ENCODE results near the gene LGMN.

LGMN gene

GRCh38 chr14:92670643-92671366 lies 77.6 kb downstream of the LGMN start:
- no peak for DNase-seq

DNA sequence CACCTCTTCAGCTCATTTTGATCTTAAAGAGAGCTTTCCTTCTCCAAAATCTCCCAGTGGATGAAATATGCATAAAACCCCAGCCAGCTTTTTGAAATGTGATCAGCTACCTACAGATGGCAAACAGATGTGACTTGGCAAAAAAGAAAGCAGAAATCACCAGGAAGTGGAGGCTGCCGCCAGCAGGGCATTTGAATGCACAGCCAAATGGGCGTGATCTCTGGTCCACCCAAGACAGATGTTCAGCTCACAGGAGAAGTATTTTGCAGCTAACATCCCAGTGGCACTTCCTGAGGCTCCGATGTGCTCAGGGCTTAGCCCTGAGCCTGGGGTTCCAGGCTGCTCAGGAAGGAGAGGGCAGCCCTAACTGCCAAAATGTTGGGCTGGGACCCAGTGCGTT lies 78.3 kb downstream of the LGMN start:
- no peak for DNase-seq

DNA sequence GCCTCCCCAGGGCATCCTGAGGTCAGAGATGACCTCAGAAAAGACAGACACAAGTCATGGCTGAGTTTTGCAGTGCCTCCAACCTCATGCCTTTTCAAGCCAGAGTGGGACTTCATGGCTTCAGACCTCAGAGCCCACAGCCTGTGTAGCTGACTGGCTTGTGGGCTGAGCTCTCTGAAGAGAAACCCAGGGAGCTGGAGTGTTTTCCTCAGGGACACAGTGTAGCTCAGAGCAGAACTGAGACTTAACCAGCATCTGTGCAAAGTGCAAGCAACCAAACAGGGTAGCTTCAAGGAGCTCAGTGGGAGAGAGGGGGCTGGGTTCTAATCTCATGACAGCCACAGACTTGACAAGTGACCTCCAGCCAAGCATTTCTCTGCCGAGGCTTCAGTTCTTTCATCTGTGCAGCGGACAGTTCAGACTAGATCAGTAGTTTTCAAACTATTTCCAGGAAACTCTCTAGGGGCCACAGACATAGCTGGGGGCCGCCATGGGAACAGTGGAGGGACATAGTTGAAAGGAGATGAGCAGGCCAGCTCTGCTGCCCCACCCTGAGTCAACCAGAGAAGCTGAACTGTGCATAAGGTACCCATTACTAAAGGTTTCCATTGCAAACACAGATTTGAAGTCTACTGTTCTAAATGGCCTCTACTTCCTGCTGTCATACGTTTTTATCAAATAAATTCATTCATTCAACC lies 80.0 kb downstream of the LGMN start:
- DNase-seq: no peak

- DNase-seq: no peak
These were observed 82.2 kb downstream of the LGMN start for GRCh38 chr14:92666251-92666650.

DNA sequence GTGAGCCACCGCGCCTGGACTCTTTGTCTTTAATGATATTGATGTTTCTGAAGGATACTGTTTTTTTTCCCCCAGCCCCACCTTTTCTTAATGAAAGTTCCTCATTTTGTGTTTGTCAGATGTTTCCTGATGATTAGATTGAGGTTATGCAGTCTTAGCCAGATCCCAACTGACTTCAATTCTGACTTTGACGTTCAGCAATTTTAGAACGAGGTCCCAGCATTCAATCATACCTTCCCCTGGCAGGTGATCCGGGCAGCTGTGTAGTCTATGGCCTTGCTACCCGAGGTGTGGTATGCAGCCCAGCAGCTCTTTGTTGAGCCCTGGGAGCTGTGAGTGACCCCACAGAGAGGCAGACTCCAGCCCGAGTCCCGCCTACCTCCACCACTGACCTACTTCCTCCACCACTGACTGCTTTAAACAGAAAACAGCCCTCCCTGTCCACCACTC lies 82.7 kb downstream of the LGMN start:
- DNase-seq: no peak

DNA sequence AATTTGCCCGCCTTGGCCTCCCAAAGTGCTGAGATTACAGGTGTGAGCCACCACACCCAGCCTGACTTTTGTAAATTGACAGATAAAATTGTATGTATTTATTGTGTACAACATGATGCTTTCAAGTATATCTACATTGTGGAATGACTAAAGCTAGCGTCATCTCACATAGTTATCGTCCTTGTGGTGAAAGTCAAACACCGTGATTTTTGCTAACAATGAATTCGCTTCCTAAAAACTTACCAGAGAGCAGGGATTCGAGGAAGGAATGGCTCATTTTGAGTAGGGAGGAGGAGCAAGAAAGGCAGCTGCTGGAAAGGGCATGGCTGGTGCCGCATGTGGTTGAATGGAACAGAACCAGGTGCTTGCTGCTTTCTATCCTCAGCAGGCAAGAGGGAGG lies 85.4 kb downstream of the LGMN start:
- DNase-seq: no peak

DNA sequence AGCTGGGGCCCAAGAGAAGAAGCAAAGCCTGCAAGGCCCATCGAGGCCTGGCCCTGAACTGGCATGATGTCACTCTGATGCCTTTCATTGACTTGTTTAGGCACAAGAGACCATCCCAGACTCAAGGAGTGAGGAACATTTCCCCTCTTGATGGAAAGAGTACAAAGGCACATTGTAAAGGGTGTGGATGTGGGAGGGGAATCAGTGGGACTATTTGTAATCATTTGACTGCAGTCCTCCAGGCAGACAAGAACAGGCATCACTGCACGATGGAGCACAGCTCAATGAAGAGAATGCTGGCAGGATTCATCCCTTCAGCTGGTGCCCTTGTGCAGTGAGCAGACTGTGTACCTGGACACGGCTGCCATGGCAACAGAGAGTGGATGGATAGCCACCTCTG lies 87.9 kb downstream of the LGMN start:
- DNase-seq: no peak

DNA sequence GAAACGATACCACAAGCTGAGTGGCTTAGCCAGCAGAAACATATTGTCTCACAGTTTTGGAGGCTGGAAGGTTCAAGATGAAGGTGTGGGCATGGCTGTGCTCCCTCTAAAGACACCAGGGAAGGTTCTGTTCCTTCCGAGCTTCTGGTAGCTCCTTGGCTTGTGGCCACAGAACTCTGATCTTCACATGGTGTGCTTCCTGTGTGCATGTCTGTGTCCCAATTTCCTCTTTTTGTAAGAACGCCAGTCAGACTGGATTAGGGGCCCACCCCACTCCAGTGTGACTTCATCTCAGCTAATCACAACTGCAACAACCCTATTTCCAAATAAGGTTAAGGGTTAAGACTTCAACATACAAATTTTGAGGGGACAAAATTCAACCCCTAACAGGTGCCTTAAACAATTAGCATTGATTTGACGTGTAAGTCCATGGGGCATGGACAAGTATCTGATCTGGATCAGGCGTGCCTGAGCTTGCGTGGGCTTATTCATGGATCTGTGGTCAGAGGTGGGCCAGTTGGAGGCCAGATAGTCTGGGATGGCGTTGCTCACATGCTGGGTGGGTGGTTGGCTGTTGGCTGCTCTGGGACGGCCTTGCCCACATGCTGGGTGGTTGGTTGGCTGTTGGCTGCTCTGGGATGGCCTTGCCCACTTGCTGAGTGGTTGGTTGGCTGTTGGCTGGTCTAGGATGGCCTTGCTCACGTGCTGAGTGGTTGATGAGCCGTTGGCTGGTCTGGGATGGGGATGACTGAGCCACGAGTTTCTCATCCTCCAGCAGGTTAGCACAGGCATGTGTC lies 88.5 kb downstream of the LGMN start:
- no peak for DNase-seq

DNA sequence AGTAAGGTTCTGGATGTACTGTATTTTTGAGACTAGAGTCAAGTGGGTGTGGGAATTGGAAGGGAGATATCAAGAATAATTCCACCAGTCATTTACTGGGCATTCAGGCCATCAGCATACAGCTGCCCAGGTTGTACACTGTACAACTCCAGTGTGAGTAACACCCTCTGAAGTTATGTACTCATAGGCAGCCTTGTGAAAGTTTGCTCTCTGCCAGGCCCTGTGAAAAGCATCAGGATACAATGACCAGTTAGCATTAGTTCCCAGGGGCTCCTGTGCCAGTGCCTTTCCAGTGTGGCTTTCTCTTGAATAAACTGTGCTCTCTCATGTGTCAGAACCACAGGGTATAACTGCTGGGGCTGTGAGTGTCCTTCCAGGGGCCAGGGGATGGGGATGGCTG lies 89.7 kb downstream of the LGMN start:
- DNase-seq: no peak

DNA sequence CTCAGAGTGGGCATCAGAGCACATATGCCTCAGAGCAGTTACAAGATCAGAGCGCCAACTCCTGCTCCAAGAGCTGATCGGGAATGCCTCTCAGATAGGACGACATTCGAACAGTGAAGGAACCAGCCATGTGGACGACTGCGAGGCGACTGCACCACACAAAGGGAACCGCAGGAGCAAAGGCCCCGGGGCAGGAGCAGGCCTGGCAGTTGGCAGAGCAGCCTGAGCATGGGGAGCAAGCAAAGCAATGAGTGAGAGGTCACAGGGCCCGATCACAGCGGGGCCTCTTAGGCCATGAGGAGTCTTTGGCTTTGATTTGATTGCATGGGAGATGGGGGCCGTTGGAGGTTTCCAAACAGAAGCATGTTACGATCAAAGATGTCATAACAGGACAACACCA lies 90.3 kb downstream of the LGMN start:
- no peak for DNase-seq

DNA sequence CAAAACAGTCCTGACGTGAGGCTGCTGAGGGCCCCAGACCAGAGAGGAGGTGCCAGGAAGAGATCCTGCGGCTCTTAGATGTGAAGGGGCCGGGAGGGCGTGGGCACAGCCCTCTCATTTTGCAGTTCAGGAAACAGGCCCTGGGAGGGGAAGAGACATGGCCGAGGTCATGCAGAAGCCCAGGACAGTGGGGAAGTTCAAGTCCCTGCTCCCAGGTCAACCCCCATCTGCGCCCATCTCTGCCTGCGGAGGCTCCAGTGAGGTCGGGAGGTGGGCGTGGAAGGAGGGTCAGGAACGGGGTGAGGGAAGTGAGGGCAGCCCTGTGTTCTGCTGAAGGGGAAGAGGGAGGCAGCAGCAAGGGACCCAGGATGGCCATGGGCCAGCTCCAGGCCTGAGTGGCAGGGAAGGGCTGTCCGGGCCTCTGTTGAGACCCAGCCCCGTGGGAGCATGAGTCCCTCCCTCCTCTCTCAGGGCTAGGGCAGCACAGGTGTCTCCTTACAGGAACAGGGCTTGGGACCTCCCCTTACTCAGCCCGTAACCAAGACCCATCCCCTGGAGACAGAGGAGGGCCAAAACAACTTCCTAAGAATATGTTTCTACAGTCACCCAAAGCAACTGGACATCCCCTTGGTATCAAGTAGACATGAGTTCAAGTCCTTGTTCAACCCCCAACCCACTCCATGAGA lies 90.8 kb downstream of the LGMN start:
- no peak for DNase-seq

DNA sequence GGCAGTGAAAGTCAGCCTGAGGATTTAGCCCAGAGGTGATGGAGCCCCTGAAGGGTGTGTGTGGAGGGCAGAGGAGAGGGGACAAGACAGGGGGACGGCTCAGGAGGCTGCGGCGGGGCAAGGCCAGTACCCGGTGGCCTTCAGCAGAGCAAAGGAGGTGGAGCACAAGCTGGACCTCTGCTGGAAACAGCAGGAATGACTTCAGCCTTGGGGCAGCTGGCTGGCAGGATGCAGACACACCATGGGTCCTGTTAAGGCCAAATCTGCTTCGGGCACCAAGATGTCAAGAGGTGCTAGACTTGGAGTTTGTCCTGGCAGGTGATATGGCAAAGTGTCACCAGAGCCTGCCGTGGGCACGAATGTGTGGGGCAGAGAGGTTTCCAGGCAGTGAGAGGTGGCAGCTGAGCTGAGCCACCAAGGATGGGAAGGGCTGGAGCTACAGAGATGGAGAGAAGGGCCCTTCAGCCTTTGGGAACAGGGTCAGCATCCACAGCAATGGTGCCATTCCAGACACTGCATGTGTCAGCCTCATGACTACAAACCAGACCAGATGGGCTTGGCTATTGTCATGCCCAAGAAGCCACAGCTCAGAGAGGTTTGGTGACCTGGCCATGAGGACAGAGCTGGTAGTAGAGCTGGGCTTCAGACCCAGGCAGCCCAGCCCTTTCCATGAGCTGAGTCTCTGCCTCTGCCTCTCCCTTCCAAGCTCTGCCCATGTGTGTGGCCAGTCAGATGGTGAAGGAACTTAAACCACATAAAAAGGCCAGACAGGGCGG lies 91.9 kb downstream of the LGMN start:
- DNase-seq: no peak

GRCh38 chr14:92655419-92656201 lies 92.8 kb downstream of the LGMN start:
- no peak for DNase-seq

DNA sequence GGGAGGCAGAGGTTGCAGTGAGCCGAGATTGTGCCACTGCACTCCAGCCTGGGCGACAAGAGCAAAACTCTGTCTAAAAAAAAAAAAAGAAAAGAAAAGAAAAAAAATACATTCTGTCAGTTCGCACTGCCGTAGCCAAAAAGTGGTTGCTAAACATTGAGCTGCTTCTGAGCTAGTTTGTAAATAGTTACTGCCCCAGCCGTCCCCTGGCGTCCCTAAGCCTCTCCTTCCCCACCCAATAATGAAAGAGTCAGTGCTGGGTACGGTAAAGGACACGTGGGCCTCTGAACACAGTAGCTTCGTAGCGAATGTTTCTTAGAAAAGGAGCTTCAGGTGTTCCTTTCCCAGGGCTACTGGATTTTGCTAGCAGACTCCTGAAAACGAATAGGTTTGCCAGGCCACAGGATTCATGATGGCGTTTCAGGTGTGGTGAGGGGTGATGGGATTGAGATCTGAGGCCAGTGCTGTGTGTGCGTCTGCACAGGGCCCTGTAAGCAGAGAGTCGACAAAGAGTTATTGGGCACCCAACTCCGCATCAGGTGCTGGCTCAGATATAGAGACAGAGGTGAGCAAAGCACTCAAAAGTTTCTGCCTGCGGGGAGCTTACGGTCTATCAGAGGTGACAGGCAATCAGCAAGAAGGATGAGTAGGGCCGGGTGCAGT lies 94.1 kb downstream of the LGMN start:
- no peak for DNase-seq
